GM18873 (cell line): ENCODE data around the gene ATP6V0B.

Source experiments
- ATAC-seq: cut with Tn5 transposase; IDR thresholded peaks from one replicate; pipeline ENCODE4 v1.9.1; 2021; ENCODE audit warnings: mild to moderate bottlenecking, moderate library complexity, moderate number of reproducible peaks; ENCODE audit not compliant: unreplicated experiment, low FRiP score

The ATP6V0B gene

DNA sequence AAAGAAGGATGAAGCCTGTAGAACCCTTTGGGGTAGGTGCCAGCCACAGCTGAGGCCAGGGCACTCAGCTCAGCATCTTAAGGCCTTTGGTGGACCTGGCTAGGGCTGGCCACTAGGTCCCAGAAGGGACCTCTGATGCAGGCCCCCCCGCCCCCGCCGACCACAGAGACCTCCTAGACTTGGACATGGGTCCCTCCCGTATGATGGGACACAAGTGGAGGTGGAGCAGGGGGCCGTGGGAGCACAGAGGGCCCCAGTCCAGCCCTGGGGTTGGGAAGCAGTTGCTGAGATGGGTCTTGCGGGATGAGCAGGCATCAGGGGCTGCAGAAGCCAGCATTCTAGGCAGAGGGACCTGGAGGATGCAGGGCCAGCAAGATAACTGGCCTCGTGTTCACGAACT is 7.5 kb downstream of the ATP6V0B start:
- no peak for ATAC-seq

- ATAC-seq: no peak
These were observed 8.0 kb downstream of the ATP6V0B start for GRCh38 chr1:43982808-43983207.

DNA sequence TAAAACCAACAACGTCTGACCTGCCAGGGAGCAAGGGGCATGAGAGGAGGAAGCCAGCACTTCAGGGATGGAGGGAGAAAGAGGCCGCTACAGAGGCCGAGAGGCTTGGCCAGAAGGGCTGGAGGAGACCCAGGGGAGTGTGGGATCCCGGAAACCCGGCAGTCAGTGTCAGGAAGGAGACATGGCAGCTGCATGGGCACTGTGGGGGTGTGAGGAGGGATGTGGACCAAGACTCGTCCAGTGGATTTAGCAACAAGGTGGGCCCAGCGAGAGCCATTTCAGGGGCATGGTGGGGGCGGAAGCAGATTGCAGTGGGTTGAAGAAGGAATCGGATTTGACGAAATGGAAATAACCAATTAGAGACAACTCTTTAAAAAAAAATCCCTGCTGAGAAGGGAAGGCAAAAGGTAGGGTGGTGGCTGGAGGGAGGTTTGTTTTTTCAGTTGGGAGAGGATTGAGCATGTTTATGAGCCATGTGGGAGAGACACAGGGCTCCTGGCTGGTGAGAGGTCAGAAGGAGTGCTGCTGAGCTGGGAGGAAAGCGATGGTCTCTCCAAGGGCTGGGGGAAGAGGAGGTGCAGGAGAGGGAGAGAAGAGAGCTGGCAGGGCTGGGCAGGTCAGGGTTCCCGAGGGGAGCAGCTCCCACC is 8.6 kb downstream of the ATP6V0B start:
- no peak for ATAC-seq

- no peak for ATAC-seq
These were observed 10.1 kb downstream of the ATP6V0B start for GRCh38 chr1:43984855-43985254.

GRCh38 chr1:43985984-43986595 is 11.3 kb downstream of the ATP6V0B start:
- no peak for ATAC-seq

DNA sequence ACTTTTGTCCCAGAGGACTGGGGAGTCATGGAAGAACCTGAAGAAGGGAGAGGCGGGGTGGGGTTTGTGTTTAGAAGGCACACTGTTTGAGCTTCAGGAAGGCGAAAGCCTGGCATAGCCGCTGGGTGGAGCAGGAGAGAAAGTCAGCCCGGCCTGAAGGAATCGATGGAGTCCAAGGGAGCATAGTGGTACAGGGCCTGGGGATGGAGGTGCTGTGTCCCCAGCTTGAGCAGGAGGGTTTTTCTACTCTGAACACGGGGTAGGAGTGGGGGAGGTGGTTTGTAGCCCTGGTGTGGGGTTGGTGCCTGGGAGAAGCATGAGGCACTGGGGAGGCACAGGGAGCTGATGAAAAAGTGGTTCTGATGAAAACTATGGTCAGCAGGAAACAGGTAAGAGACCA is 12.0 kb downstream of the ATP6V0B start:
- no peak for ATAC-seq

DNA sequence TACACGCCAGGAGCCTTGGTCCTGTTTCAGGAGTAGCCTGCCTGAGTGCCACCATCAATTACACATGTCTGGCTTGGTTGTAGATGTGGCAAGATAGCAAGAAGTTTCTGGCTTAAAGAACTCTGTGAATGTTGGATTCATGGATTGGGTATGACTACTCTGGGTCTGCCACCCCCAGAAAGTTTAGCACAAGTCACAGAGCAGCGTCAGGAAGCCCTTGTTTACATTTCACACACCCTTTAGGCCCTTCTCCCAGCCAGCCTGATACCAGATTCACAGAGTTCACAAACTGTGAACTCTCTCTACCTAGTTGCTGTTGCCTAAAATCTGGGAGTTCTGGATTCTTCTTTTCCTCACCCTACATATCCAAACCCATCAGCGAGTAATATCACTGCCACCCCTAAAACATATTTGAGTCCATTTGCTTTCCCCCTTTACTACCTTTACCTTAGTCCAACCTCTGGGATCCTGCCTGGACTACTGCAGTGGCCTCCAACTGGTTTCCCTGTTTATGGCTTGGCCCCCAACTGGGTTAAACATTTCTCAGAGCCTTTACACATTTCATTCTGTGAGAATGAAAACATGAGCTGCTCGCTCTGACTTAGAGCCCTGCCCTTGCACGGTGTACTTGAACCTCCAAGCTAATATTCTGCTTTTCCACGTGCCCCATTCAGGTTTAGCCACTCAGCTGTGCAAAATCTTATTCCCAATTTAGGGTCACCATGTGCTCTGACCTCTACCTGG is 12.6 kb downstream of the ATP6V0B start:
- ATAC-seq: no peak

- ATAC-seq: no peak
These were observed 15.8 kb downstream of the ATP6V0B start for GRCh38 chr1:43990271-43991199.

- ATAC-seq: no peak
These were observed 16.4 kb downstream of the ATP6V0B start for GRCh38 chr1:43991200-43991475.

- no peak for ATAC-seq
These were observed 16.9 kb downstream of the ATP6V0B start, which contains the start of gene CCDC24 for GRCh38 chr1:43991476-43992231. CCDC24 (plus strand) TSS chr1:43991599; CDS start chr1:43991879, 280 bp downstream.

DNA sequence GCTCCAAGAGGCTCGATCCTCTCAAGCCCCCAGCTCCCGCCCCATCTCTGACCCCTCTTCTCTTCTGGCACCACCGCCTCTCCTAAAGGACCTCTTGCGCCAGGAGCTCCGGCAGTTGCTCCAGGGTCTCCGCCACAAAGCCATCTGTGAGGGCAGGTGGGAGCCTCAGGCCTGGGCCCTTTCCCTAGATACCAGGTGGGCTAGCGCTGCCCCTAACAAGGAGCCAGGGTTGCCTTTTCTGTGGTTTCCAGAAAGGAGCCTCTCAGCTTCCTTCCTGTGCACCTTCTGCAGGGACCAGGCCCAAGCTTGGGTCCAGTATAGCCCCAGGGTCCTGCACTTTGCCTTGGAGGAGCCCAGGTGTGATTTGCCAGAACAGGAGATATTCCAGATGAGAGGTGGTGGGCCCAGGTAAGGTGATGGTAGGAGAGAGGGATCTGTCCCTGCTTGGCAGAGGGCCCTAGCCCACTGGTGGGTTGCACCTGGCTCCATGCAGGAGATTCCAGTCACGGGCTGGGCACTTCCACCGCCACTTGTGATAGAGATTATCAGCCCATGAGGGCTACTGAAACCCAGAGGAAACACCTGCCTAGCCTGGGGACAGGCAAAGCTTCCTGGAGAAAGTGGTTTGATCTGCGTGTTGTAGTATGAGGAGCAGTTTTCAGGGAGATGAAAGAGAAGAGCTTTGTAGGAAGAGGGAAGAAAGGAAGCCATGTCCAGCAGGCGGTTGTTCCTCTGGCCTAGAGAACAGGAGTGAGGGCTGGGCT is 17.7 kb downstream of the ATP6V0B start:
- no peak for ATAC-seq

GRCh38 chr1:43993206-43993914 is 18.6 kb downstream of the ATP6V0B start:
- no peak for ATAC-seq

GRCh38 chr1:43994071-43994470 is 19.3 kb downstream of the ATP6V0B start:
- no peak for ATAC-seq

DNA sequence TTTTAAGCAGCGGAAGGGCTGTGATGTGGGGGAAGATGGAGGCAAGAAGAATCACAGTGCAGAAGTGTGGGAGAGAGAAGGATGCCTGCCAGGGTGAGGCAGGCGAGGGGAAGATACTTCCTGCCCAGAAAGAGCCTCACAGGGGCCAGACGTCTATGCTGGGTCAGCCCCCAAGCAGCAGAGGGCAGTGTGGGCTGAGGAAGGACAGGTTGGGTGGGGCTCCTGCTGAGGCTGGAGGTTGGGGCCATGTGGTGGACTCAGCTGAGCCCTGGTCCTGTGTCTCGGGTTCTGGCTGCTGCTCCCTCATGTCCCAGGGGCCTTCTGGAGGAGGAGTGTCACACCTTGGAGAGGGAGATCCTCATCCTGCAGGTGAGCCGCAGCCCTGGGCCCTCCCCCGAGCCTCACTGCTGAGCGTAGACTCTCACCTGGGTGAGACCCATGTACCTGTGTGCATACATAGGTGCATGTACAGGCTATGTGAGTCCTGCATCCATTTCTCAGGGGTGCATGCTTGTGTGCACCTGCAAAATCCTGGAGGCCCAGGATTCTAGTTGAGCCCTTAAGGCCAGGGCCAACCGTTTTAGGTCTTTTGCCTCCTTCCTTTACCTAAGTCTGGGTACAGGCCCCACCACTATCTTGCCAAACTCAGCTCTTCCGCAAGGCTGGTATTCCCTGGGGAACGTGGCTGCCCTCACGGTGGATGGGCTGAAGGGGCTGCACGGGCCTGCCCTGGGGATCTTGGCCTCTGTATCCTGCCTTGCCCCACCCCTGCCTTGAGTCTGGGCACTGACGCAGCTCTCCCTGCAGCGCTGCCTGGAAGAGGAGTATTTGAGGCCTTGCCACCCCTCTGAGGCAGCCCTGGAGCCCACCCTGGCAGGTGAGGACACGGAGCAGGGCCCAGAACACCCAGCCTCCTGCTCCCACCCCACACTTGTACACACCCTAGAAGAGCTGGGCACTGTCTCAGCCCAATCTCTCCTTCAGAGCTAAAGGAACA is 20.3 kb downstream of the ATP6V0B start:
- ATAC-seq: no peak

DNA sequence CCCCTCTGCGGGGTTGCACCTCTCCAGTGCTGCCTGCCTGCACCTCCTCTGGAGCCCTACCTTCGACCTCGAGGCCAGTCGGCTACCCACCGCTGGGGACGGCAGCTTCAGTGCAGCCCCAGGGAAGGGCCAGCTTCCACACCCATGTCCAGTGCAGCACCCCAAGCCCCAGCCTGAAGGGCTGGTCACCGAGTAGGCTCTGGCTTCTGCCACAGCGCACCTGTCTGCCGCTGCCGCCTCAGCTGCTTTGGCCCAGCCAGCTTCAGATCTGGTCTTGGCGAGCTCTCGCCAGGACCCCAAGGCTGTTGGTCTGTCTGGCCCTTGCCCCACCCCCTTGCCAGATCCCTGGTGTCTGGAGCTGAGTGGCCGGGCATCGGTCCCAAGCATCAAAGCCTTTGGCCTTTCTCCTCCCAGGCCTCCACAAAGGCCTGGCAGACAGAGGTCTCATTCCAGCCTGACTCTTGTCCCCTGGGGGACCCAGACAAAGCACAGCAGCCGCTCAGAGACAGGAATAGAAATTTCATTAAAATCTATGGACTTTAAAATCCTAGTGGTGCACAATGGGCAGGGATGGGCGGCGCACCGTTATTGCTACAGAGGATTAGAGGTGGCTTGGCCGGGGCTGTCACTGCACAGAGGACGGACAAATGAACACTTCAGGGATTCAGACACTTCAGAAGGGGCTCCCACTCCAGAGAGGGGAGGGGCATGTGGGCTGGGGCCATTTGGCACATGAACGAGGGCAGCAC is 21.4 kb downstream of the ATP6V0B start:
- no peak for ATAC-seq

DNA sequence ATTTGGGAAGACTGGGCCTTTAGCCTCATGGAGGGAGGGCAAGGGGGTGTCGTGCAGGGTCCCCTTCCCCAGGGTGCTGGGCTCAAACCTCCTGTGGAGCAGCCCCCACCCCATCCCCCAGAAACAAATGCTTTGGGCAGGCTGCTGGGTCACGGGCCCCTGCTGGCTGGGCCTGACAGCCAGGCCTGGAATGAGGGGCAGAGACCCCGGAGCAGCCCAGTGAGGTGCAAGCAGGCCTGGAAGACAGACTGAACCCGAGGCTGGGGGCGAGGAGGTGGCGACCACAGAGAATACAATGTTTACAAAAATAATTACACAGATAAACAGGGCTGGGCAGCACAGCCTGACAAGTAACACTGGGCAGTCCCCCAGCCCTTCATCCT is 22.0 kb downstream of the ATP6V0B start:
- no peak for ATAC-seq
